Measurements from ENCODE around the gene ROR2. TPM values are rescaled to one million over a fixed set of nuclear protein-coding genes. Genes with fewer than 3 reads are reported as not detected.

ROR2 gene
- total RNA-seq, 1 donor from 2014 or later, result 0.74 TPM

DNA sequence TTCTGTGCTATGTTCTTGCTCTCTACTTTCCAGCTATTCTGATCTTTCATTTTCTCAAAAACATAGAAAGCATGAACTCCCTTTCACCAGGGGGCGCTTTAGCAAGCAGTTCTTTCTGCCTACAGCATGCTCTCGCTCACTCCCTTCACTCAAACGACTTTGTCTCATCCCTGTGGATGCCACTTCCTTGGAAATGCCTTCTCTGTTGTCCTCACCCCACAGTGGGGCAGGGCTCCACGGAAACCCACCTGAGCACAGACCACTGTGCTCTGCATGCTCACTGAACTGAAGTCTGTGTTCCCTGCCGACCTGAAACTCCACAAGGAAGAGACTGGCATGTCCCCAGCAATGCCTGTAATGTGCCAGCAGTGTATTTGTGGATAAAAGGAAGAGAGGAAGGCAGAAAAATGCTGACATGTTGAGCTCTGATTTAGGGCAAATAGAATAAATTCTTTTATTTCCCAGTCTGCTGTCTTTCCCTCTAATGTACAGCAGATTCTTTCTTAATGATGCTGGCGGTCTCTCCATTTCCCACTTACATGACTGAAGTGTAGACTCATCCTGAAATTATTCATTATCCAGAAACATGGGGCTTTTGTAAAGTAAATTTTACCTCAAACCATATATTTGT lies 4.9 kb upstream of the ROR2 start:
- H3K4me1 ChIP-seq, result peaks cover 4% of the 10 kb centered on the region
- no peaks in the 10 kb centered on the region for H3K36me3 ChIP-seq
- H3K27me3 ChIP-seq (ENCODE audit: low read depth), result peaks cover 47% of the 10 kb centered on the region
- DNase-seq, result no peak
- no peak overlapping the region for H3K27ac ChIP-seq (replicated peaks)
- intact Hi-C loops (cut with micrococcal nuclease), result no loop called here
- H3K9me3 ChIP-seq (replicated peaks), result peaks cover 10% of the 10 kb centered on the region
- H3K4me3 ChIP-seq, result no peak overlapping the region
- TF ChIP-seq, protein P1, sequence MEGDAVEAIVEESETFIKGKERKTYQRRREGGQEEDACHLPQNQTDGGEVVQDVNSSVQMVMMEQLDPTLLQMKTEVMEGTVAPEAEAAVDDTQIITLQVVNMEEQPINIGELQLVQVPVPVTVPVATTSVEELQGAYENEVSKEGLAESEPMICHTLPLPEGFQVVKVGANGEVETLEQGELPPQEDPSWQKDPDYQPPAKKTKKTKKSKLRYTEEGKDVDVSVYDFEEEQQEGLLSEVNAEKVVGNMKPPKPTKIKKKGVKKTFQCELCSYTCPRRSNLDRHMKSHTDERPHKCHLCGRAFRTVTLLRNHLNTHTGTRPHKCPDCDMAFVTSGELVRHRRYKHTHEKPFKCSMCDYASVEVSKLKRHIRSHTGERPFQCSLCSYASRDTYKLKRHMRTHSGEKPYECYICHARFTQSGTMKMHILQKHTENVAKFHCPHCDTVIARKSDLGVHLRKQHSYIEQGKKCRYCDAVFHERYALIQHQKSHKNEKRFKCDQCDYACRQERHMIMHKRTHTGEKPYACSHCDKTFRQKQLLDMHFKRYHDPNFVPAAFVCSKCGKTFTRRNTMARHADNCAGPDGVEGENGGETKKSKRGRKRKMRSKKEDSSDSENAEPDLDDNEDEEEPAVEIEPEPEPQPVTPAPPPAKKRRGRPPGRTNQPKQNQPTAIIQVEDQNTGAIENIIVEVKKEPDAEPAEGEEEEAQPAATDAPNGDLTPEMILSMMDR (IDR thresholded peaks at IDR 0.05; ENCODE audit: borderline replicate concordance), result peak; percentile 57

DNA sequence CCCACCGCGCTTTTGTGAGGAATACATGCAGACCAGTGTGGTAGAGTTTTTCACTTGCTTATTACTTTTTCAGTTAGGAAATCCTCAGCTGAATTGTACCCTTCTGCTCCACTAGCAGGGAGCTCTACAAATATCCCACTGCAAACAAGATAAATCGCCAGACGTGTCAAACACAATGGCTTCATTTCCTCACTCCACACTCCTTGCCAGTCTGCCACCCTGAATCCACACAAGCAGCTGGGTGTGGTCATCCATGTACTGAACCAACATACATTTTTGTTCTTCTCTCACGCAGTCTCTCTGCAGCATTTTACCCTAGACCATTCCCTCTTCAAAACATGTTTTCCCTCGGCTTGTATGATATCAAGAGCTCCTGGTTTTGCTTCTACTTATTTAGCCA lies 3.7 kb upstream of the ROR2 start:
- Histone ChIP-seq H3K9me3 (replicated peaks) (peaks cover 10% of the 10 kb centered on the region), H3K4me1 (peaks cover 16% of the 10 kb centered on the region), H3K27ac (replicated peaks) (no peak overlapping the region), H3K27me3 (ENCODE audit: low read depth) (peaks cover 60% of the 10 kb centered on the region), H3K4me3 (no peak overlapping the region), H3K36me3 (no peaks in the 10 kb centered on the region)
- TF ChIP-seq, protein P1 (IDR thresholded peaks at IDR 0.05; ENCODE audit: borderline replicate concordance), result no peak
- intact Hi-C loops (cut with micrococcal nuclease), result no loop called here
- no peak for DNase-seq

DNA sequence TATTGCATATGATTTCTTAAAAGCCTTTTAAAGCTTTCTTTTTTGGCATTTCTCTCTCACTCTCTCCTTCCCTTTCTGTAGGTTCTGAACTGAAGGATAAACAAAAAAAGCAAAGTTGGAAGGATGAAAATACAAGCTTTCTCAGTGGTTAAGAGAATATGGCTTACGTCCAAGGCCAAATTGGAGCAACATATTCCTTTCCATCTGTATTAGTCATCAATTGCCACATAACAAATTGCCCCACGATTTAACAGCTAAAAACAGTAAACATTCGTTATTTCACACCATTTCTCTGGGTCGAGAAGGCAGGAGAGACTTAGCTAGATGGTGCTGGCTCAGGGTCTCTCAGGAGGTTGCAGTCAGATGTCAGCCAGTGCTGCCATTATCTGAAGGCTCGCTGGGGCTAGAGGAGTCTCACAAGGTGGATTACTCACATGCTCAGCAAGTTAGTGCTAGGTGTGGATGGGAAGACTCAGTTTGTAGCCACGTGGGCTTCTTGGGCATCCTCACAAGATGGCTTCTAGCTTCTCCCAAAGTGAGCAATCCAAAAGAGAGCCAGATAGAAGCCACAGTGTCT lies 2.0 kb upstream of the ROR2 start:
- no peak for DNase-seq
- Histone ChIP-seq H3K9me3 (replicated peaks) (peaks cover 10% of the 10 kb centered on the region), H3K27ac (replicated peaks) (no peak overlapping the region), H3K36me3 (no peaks in the 10 kb centered on the region), H3K27me3 (ENCODE audit: low read depth) (peaks cover 76% of the 10 kb centered on the region), H3K4me3 (no peak overlapping the region), H3K4me1 (peaks cover 22% of the 10 kb centered on the region)
- intact Hi-C loops (cut with micrococcal nuclease), result no loop called here
- TF ChIP-seq, protein P1 (IDR thresholded peaks at IDR 0.05; ENCODE audit: borderline replicate concordance), result no peak

DNA sequence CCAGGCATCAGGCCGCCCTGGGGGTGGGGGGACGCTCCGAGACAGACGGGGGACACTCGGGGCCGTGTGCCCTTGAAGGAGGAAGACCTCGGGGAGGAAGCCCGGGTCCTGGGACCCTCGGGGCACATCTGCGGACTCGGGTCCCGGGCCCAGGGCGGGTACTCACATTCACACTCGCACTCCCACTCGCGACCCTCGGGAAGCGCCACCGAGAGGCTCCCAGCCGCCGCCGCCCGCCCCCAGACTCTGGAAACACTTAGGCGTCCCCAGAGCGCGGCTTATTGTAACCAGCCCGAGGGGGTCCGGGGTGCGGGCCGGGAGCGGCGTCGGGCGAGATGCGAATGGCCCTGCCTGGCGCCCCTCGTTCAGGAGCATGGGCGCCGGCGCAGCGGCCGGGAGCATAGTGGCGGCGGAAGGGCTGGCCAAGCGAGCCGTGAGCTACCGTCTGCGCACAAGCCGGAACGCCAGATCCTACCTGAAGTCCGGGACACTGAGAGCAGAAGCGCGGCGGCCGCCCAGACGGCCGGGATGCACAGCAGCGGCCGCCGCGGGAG lies 559 bp downstream of the ROR2 start:
- no peak for DNase-seq
- H3K36me3 ChIP-seq, result no peaks in the 10 kb centered on the region
- peak overlapping the region; percentile 14 for H3K27ac ChIP-seq (replicated peaks)
- H3K9me3 ChIP-seq (replicated peaks), result peaks cover 10% of the 10 kb centered on the region
- intact Hi-C loops (cut with micrococcal nuclease), result loop anchor here (10.0 kb wide), 1 partner anchor 175 kb away; no protein-coding TSS in a partner anchor
- H3K4me3 ChIP-seq, result peak overlapping the region; percentile 67
- H3K27me3 ChIP-seq (ENCODE audit: low read depth), result peaks cover 92% of the 10 kb centered on the region
- TF ChIP-seq, protein P1 (IDR thresholded peaks at IDR 0.05; ENCODE audit: borderline replicate concordance), result no peak
- peaks cover 22% of the 10 kb centered on the region for H3K4me1 ChIP-seq

DNA sequence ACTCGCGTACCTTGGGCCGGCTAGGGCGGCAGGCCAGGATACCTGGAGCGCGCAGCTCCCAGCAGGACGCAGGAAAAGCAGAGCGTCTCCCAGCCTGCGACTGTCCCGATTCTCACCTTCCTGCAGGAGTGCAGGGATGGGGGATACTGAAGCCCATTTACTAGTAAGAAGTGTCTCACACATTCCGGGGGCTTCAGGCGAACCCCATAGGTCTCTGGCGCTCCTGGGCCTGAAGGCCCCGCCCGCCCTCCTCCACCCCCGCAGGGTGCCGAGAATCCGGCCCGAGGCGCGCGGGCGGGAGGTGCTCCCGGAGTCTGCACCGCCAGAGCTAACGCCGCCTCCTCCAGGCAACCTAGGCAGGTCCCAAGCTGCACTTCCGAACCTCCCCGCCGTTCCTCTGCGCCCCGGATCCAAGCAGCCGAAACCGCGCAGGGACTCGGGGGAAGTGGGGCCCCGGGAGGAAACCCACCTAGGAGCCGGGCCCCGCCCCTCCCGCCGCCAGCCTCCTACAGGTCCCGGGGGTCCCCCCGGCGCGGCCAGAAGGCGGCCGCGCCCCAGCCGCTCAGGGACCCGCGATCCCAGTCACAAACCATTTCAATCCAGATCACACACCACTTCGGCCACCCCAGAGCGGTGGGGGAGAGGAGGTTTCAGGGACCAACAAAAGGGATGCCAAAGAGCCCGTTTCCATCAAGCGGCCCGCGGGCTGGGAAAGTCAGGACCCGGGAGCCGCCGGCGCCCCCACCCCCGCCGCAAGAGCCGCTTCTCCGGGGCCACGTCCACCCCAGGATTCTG lies 1.2 kb downstream of the ROR2 start:
- Histone ChIP-seq H3K36me3 (no peaks in the 10 kb centered on the region), H3K9me3 (replicated peaks) (peaks cover 10% of the 10 kb centered on the region), H3K4me3 (peak overlapping the region; percentile 67), H3K4me1 (peaks cover 22% of the 10 kb centered on the region), H3K27me3 (ENCODE audit: low read depth) (peaks cover 92% of the 10 kb centered on the region), H3K27ac (replicated peaks) (no peak overlapping the region)
- TF ChIP-seq, protein P1 (IDR thresholded peaks at IDR 0.05; ENCODE audit: borderline replicate concordance), result peak; percentile 36
- DNase-seq, result peak; percentile 25
- intact Hi-C loops (cut with micrococcal nuclease), result loop anchor here (10.0 kb wide), 1 partner anchor 174 kb away; no protein-coding TSS in a partner anchor

All from left ventricle myocardium inferior (tissue), 1 donor.